Tibial nerve (tissue), 4 donors: Measurements from ENCODE around the gene STN1.

Experiments
- EP300 ChIP-seq, 2 donors: sonication (generic); formaldehyde crosslinking; IDR thresholded peaks; one replicate each; pipeline ENCODE4 v1.6.1; 2017; ENCODE audit warnings: antibody characterized with exemption in 2 of 2, mild to moderate bottlenecking in 1 of 2
- POLR2A ChIP-seq, 2 donors: fragments of 450-650 bp; IDR thresholded peaks; one replicate each; pipeline ENCODE4 v1.6.1; 2017; ENCODE audit warnings: antibody characterized with exemption in 2 of 2, mild to moderate bottlenecking in 2 of 2, moderate library complexity in 2 of 2
- TF ChIP-seq, protein P1 (sequence below), 5 experiments: fragments of 200-600 bp in 3 of 5; fragments of 450-650 bp in 2 of 5; sonication (generic) in 3 of 5; IDR thresholded peaks; one replicate each; pipeline ENCODE4 v1.5.1; 2016 to 2019; ENCODE audit warnings: antibody characterized with exemption in 5 of 5, mild to moderate bottlenecking in 3 of 5, moderate library complexity in 2 of 5

DNA sequence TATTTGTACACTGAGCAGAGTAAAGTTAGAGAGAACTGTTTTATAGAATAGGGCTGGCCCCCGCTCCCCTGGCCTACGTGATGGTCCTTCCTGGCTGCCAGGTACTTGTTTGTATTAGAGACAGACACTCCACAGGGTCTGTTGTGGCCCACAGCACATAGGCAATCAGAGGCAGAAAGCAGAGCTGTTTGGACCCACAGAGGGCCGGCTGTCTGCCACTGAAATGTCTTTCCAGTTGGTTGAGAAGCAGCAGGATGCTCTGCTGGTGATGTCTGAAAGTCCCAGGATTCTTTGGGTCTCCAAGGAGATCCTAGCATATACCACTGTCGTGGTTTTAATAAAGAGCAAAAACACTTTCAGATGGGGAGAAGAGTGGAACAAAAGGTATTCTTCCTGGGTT, 5.2 kb downstream of the STN1 start:
- TF ChIP-seq, protein P1, sequence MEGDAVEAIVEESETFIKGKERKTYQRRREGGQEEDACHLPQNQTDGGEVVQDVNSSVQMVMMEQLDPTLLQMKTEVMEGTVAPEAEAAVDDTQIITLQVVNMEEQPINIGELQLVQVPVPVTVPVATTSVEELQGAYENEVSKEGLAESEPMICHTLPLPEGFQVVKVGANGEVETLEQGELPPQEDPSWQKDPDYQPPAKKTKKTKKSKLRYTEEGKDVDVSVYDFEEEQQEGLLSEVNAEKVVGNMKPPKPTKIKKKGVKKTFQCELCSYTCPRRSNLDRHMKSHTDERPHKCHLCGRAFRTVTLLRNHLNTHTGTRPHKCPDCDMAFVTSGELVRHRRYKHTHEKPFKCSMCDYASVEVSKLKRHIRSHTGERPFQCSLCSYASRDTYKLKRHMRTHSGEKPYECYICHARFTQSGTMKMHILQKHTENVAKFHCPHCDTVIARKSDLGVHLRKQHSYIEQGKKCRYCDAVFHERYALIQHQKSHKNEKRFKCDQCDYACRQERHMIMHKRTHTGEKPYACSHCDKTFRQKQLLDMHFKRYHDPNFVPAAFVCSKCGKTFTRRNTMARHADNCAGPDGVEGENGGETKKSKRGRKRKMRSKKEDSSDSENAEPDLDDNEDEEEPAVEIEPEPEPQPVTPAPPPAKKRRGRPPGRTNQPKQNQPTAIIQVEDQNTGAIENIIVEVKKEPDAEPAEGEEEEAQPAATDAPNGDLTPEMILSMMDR (IDR thresholded peaks at IDR 0.05) = no peak
- TF ChIP-seq EP300 (IDR thresholded peaks at IDR 0.05) = no peak
- TF ChIP-seq POLR2A (IDR thresholded peaks at IDR 0.05) = no peak
